Fibroblast of skin of right quadriceps (primary cell): ENCODE measurements around the gene JMJD6.

Experiments used
- DNase-seq: peaks from one replicate; pipeline ENCODE4 v3.0.0-alpha.2; 2013

The JMJD6 gene

GRCh38 chr17:76676629-76677028 lies 49.8 kb downstream of the JMJD6 start:
- DNase-seq, result no peak

GRCh38 chr17:76675648-76676047 lies 50.8 kb downstream of the JMJD6 start:
- no peak for DNase-seq

GRCh38 chr17:76674600-76674999 lies 51.8 kb downstream of the JMJD6 start:
- DNase-seq, result no peak

- peak; percentile 59 for DNase-seq
Observed at GRCh38 chr17:76673729-76674128, 52.7 kb downstream of the JMJD6 start.

GRCh38 chr17:76672892-76673291 lies 53.5 kb downstream of the JMJD6 start:
- DNase-seq, result no peak

GRCh38 chr17:76672270-76672851 lies 54.0 kb downstream of the JMJD6 start:
- no peak for DNase-seq

GRCh38 chr17:76671912-76672262 lies 54.5 kb downstream of the JMJD6 start:
- no peak for DNase-seq

GRCh38 chr17:76671123-76671911 lies 55.1 kb downstream of the JMJD6 start:
- peak; percentile 100 for DNase-seq

GRCh38 chr17:76670718-76671122 lies 55.7 kb downstream of the JMJD6 start:
- no peak for DNase-seq

- DNase-seq, result no peak
Observed at GRCh38 chr17:76670020-76670717, 56.2 kb downstream of the JMJD6 start.
